Measurements from ENCODE around the gene NDUFC1. TPM values are rescaled to one million over a fixed set of nuclear protein-coding genes. Genes with fewer than 3 reads are reported as not detected.

The NDUFC1 gene
- total RNA-seq, 1 donor from 2014 or later = 39.1 TPM

DNA sequence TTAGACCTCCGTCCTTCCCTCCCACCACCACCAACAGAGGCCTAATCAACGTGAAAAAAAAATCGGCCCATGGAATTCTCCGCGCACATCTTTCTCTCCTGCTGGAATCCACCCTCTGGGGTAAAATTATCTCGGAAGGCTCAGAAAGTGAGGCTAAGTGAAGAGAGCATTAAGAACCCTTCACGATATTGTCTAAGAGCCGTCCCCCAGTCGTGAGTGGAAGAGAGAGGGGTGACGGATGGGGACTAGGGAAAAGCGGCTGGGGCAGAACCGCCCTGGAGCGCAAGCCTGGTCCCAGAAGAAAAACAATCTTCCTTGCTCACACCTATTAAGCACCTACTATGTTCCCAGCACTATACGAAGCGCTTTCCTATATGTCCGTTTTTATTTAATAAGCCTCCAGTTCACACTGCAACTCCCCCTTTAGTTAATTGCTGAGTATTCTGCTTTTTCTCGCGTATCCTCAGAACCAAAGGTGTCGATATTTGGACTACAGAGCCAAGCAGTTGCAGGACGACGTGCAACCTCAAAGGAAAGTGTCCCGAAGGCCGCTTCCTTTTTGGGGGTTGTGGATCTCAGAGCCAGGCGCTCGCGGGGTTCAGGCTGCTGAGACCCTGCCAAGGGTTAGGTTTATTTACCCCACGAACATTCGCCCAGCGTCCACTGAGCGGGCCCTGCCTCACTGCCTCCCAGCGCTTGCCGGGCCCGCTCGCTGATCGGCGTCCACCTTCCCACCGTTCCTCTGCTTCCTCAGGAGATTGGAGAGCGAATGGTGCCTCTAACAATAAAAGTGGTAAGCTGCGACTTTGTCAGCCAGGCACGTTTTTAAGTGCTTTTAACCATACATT is 23.1 kb downstream of the NDUFC1 start:
- peaks cover 47% of the 10 kb centered on the region for H3K27me3 Mint-ChIP-seq (ENCODE audit: low read depth)

DNA sequence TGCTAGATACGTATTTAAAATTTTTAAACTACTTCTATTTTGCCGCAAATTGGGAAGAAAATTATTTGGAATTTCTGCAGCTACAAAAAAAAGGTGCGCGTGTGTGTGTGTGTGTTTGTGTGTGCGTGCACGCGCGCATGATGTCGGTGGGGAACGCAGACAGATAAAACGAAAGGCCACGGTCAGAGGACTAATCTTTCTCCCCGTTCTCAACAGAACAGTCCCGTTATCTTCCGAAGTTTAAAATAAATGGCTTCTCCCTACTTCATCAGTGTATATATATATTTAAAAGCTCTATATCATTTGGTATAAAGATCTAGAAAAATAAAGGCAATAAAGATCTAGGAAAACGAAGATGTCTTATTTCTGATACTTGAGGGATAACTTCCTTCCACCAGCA is 23.8 kb downstream of the NDUFC1 start:
- TF ChIP-seq, protein P1, sequence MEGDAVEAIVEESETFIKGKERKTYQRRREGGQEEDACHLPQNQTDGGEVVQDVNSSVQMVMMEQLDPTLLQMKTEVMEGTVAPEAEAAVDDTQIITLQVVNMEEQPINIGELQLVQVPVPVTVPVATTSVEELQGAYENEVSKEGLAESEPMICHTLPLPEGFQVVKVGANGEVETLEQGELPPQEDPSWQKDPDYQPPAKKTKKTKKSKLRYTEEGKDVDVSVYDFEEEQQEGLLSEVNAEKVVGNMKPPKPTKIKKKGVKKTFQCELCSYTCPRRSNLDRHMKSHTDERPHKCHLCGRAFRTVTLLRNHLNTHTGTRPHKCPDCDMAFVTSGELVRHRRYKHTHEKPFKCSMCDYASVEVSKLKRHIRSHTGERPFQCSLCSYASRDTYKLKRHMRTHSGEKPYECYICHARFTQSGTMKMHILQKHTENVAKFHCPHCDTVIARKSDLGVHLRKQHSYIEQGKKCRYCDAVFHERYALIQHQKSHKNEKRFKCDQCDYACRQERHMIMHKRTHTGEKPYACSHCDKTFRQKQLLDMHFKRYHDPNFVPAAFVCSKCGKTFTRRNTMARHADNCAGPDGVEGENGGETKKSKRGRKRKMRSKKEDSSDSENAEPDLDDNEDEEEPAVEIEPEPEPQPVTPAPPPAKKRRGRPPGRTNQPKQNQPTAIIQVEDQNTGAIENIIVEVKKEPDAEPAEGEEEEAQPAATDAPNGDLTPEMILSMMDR (IDR thresholded peaks at IDR 0.05; ENCODE audit: unreplicated experiment) = no peak
- Mint-ChIP-seq H3K27me3 (ENCODE audit: low read depth) (peaks cover 47% of the 10 kb centered on the region), H3K4me3 (peak overlapping the region; percentile 69), H3K4me1 (peaks cover 22% of the 10 kb centered on the region), H3K9me3 (no peaks in the 10 kb centered on the region), H3K36me3 (no peaks in the 10 kb centered on the region), H3K27ac (no peak overlapping the region)
- no peak for DNase-seq (ENCODE audit: low spot score in 2 of 2, unreplicated experiment in 2 of 2)

More for the DNA sequence above, 23.1 kb downstream of the NDUFC1 start:
- Mint-ChIP-seq H3K4me3 (peak overlapping the region; percentile 69), H3K4me1 (peaks cover 22% of the 10 kb centered on the region), H3K36me3 (no peaks in the 10 kb centered on the region), H3K9me3 (no peaks in the 10 kb centered on the region), H3K27ac (no peak overlapping the region)
- DNase-seq (ENCODE audit: low spot score in 2 of 2, unreplicated experiment in 2 of 2) = no peak
- TF ChIP-seq, protein P1 (IDR thresholded peaks at IDR 0.05; ENCODE audit: unreplicated experiment) = no peak

DNA sequence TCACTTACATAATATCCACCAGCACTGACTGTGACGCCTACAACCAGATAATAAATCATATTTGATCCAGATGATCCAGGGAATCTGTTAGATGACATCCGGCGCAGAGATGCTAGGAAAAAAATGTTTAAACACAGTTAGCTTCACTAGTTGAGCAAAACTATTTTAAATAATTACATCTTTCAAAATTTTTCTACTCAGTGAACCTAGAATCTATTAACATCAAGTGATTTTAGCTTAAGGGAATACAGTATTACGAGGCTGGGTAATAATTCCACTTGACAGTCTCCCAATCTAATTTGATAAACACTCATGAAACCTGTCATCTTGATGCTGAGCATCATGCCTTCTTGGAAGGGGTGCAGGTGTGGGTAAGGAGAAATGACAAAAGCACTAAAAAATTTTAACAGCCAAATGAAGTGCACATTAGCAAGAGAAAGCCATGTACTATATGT is 27.0 kb downstream of the NDUFC1 start:
- Mint-ChIP-seq H3K4me1 (peaks cover 15% of the 10 kb centered on the region), H3K9me3 (no peaks in the 10 kb centered on the region), H3K27ac (no peak overlapping the region), H3K27me3 (ENCODE audit: low read depth) (peaks cover 39% of the 10 kb centered on the region), H3K36me3 (no peaks in the 10 kb centered on the region), H3K4me3 (no peak overlapping the region)
- no peak for DNase-seq (ENCODE audit: low spot score in 2 of 2, unreplicated experiment in 2 of 2)
- TF ChIP-seq, protein P1 (IDR thresholded peaks at IDR 0.05; ENCODE audit: unreplicated experiment) = no peak

DNA sequence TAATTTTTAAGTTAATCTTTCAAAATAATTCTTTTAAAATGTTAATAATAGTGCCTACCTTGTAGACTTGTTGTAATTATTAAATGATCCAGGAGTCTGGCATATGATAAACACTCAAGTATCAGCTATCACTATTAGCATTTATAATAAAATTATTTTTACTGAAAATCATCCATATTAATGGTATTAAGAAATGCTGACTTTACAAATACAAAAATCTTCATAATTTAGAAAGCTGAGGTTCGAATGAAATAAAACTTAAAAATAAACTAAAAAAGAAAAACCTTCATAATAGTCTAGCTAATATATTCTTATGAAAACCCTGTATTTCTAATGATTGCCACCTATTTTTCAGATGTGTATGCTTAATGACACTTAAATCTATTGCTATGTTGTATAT is 27.5 kb downstream of the NDUFC1 start:
- TF ChIP-seq, protein P1 (IDR thresholded peaks at IDR 0.05; ENCODE audit: unreplicated experiment) = no peak
- H3K4me1 Mint-ChIP-seq = peaks cover 10% of the 10 kb centered on the region
- H3K36me3 Mint-ChIP-seq = no peaks in the 10 kb centered on the region
- no peak overlapping the region for H3K27ac Mint-ChIP-seq
- no peak overlapping the region for H3K4me3 Mint-ChIP-seq
- no peak for DNase-seq (ENCODE audit: low spot score in 2 of 2, unreplicated experiment in 2 of 2)
- no peaks in the 10 kb centered on the region for H3K9me3 Mint-ChIP-seq
- peaks cover 34% of the 10 kb centered on the region for H3K27me3 Mint-ChIP-seq (ENCODE audit: low read depth)

DNA sequence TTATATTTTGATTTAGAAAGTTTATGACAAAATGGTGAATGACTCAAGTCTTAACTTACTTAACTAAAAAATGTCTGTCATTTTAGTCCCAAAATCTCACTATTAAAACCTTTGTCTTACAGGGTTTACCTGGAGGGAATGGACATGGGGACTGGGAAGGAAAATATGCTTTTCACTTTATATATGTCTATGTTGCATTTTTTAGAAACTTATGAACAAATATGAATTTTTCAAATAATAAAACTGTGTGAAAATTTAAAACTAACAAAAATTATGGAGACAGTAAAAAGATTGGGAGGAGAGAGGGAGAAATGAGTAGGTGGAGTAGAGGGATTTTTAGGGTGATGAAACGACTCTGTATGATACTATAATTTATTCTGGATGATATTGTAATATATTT is 28.4 kb downstream of the NDUFC1 start:
- Mint-ChIP-seq H3K4me3 (no peak overlapping the region), H3K27me3 (ENCODE audit: low read depth) (peaks cover 25% of the 10 kb centered on the region), H3K4me1 (peaks cover 2% of the 10 kb centered on the region), H3K36me3 (no peaks in the 10 kb centered on the region), H3K27ac (no peak overlapping the region), H3K9me3 (no peaks in the 10 kb centered on the region)
- TF ChIP-seq, protein P1 (IDR thresholded peaks at IDR 0.05; ENCODE audit: unreplicated experiment) = no peak
- DNase-seq (ENCODE audit: low spot score in 2 of 2, unreplicated experiment in 2 of 2) = no peak
